Measurements from ENCODE around the gene ISX.

DNA sequence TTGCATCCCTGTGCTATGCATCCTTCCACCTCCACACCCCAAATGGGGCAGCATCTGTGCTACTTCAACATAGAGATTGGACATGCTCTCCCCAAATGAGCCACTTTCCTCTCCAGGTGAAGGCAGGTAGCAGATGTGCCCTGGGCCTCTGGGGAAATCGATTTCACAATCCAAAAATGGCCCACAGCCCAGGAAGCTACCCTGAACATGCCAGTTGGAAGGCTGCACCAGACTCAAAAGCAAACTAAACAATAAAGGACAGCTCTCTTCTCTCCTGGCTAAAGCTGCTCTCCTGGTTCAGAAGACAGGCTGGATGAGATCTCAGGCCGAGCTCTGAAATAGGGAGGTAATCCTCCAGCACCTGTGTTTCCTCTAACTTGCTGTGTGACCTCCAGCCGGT, 19.7 kb downstream of the ISX start:
- TF ChIP-seq, protein P1, sequence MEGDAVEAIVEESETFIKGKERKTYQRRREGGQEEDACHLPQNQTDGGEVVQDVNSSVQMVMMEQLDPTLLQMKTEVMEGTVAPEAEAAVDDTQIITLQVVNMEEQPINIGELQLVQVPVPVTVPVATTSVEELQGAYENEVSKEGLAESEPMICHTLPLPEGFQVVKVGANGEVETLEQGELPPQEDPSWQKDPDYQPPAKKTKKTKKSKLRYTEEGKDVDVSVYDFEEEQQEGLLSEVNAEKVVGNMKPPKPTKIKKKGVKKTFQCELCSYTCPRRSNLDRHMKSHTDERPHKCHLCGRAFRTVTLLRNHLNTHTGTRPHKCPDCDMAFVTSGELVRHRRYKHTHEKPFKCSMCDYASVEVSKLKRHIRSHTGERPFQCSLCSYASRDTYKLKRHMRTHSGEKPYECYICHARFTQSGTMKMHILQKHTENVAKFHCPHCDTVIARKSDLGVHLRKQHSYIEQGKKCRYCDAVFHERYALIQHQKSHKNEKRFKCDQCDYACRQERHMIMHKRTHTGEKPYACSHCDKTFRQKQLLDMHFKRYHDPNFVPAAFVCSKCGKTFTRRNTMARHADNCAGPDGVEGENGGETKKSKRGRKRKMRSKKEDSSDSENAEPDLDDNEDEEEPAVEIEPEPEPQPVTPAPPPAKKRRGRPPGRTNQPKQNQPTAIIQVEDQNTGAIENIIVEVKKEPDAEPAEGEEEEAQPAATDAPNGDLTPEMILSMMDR (conservative IDR thresholded peaks at IDR 0.05; ENCODE audit: low read depth, low read length): no peak
- no peak for TF ChIP-seq EZH2 (IDR thresholded peaks at IDR 0.05; ENCODE audit: borderline replicate concordance, low read depth, low read length, poor library complexity, severe bottlenecking)

Data from A673 (cell line).